GM10248 (cell line): Measurements from ENCODE around the gene SPAG8.

Experiments used
- CTCF ChIA-PET: fragments of 300-600 bp; sonication (Branson Sonifier 250); formaldehyde crosslinking; extraction: SDS; loops from one replicate; lab custom pipeline; 2021; ENCODE audit warnings: antibody characterized with exemption; lab: Yijun Ruan, JAX
- POLR2A ChIA-PET: fragments of 350-650 bp; sonication (Branson Sonifier 250); formaldehyde crosslinking; extraction: SDS; loops from one replicate; lab custom pipeline; 2020; ENCODE audit warnings: antibody characterized with exemption; lab: Yijun Ruan, JAX
- DNase-seq: peaks from one replicate; pipeline ENCODE4 v3.0.0; 2012; ENCODE audit errors: extremely low spot score
- TF ChIP-seq, protein P1 (sequence below): IDR thresholded peaks from 2 replicates; pipeline ENCODE4 v1.5.1; 2012; ENCODE audit warnings: mild to moderate bottlenecking, low read depth; ENCODE audit errors: extremely low read depth, missing control alignments, control extremely low read depth

SPAG8 gene

DNA sequence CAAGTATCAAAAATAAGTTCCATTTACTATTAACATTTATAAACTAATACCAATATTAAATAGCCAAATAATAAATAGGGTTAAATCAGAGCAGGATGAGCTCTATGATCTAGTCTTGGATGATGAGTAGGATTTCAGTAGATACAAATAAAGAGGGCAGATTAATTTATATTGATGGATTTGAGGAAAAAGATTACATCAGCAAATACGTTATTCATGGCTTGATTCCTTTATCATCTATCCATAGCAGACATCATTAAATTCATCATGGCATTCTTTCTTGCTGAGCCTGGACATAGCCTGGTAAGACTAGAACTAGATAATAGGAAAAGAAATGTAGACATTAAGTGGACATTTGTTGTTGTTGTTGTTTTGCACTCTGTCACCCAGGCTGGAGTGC lies 44.6 kb downstream of the SPAG8 start:
- DNase-seq, result no peak
- ChIA-PET CTCF (interaction anchor here (2.3 to 6.7 kb wide), 2 partner anchors 12 to 23 kb away, joined by 7 to 42 read pairs; partner anchors contain the start of gene MSMP), POLR2A (no interaction called here)
- TF ChIP-seq, protein P1, sequence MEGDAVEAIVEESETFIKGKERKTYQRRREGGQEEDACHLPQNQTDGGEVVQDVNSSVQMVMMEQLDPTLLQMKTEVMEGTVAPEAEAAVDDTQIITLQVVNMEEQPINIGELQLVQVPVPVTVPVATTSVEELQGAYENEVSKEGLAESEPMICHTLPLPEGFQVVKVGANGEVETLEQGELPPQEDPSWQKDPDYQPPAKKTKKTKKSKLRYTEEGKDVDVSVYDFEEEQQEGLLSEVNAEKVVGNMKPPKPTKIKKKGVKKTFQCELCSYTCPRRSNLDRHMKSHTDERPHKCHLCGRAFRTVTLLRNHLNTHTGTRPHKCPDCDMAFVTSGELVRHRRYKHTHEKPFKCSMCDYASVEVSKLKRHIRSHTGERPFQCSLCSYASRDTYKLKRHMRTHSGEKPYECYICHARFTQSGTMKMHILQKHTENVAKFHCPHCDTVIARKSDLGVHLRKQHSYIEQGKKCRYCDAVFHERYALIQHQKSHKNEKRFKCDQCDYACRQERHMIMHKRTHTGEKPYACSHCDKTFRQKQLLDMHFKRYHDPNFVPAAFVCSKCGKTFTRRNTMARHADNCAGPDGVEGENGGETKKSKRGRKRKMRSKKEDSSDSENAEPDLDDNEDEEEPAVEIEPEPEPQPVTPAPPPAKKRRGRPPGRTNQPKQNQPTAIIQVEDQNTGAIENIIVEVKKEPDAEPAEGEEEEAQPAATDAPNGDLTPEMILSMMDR, result no peak

DNA sequence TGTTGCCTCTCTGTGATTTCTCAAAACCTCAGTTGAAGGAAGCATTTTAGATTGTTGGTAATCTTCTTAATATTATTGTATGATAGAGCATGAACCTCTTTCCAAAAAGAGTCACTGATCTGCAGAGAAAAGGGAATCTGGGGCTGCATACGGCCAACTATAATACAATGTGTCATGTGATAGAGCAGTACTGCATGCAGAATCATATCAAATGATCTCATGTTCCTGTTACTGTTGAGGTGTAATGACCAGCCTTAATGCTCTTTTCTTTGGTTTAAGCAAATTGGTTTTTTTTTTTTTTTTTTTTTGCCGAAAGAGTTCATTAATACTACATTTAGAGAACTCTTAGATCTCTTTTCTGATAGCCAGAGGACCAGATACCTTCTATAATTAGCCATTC lies 45.1 kb downstream of the SPAG8 start:
- CTCF ChIA-PET, result interaction anchor here (2.3 to 6.7 kb wide), 2 partner anchors 12 to 23 kb away, joined by 7 to 42 read pairs; partner anchors contain the start of gene MSMP
- TF ChIP-seq, protein P1, result no peak
- POLR2A ChIA-PET, result no interaction called here
- no peak for DNase-seq

DNA sequence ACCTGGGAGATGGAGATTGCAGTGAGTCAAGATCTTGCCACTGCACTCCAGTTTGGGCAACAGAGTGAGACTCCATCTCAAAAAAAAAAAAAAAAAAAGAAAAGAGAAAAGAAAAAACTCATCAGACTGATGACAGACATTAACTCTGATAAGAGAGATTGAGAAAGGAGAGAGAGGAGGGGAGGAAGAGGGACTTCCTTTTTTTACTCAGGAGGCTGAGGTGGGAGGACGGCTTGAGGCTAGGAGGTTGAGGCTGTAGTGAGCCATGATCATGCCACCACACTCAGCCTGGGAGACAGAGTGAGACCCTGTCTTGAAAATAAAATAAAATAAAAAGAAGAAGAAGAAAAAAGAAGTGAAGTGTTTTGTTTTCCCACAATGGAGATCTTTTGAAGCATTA lies 48.3 kb downstream of the SPAG8 start:
- TF ChIP-seq, protein P1, result no peak
- no peak for DNase-seq
- CTCF ChIA-PET, result interaction anchor here (1.3 kb wide), 1 partner anchor 8 kb away, joined by 5 read pairs; no protein-coding TSS in a partner anchor
- POLR2A ChIA-PET, result interaction anchor here (0.8 kb wide), 1 partner anchor 19 kb away, joined by 3 read pairs; no protein-coding TSS in a partner anchor

DNA sequence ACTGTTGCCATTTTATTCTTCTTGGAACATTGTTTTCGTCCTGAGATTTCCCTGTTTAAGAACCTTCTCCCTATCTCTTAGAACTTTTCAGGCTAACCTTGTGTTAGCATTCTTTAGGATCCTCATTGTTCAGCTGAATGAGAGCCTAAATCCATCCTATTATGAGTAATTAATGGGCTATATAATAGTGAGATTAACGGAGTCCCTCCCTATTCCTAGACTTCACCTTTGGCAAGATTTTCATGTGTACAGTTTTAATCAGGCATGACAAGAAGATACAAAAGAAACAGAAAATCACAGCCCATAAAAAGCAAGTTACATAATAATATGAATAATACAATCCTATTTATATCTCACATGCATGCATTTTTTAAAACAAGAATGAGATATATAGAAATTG lies 48.9 kb downstream of the SPAG8 start:
- DNase-seq, result no peak
- ChIA-PET CTCF (interaction anchor here (1.1 to 1.5 kb wide), 3 partner anchors 8 to 27 kb away, joined by 3 to 5 read pairs (median 3); no protein-coding TSS in a partner anchor), POLR2A (no interaction called here)
- TF ChIP-seq, protein P1, result no peak

DNA sequence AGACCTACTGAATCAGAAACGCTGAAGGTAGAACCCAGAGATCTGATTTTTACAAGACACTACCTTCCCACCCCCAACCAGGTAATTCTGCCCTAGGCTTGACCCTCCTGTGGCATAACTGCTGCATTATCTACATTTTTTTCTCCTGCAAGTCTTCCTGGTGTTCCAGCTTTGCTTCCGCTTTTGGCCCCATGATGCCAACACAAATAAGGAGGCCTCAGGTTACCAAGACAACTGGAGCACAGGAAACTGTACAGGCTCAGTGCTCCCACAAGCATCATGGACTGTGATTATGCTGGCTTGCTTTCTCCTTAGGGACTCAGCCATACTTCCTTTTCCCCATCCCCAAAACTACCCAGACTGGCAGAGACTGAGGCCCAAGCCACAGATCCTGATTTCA lies 51.4 kb downstream of the SPAG8 start:
- no peak for DNase-seq
- ChIA-PET POLR2A (interaction anchor here (0.6 kb wide), 1 partner anchor 15 kb away, joined by 4 read pairs; no protein-coding TSS in a partner anchor), CTCF (interaction anchor here (0.8 to 1.8 kb wide), 8 partner anchors 8 to 85 kb away, joined by 3 to 9 read pairs (median 3); no protein-coding TSS in a partner anchor)
- TF ChIP-seq, protein P1, result no peak

DNA sequence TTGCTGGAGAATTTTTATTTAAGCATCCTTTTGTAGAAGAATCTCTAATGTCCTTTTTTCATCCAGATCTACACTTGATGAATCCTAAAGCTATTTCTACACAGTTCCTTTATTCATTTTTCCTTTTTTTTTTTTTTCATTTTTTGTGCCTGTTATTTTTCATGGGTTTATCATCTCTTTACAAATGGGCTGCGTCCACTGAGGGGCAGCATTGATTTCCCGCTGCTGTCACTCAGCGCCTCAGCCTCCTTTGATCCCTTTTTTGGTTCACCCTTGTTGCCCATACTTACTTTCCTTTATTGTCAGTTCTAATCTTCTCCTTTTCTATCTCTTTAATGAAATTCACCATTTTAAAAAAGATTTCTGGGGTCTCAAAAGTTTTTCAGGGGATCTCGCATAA lies 52.3 kb downstream of the SPAG8 start:
- CTCF ChIA-PET, result interaction anchor here (1.2 to 1.8 kb wide), 4 partner anchors 11 to 122 kb away, joined by 3 to 9 read pairs (median 3); no protein-coding TSS in a partner anchor
- TF ChIP-seq, protein P1, result no peak
- no peak for DNase-seq
- POLR2A ChIA-PET, result no interaction called here
